Upper lobe of right lung (tissue), 1 donor: Measurements from ENCODE around the gene CCDC24. TPM values are rescaled to one million over a fixed set of nuclear protein-coding genes. Genes with fewer than 3 reads are reported as not detected.

Experiments
- ATAC-seq: fragments of 200-7000 bp; cut with Tn5 transposase; one replicate; pipeline ENCODE4 v1.9.1; 2020; ENCODE audit warnings: mild to moderate bottlenecking, moderate library complexity
- DNase-seq: peaks from one replicate; pipeline ENCODE4 v3.0.0-alpha.2; 2020
- H3K27ac ChIP-seq: fragments of 200-600 bp; one replicate; pipeline ENCODE4 v1.8.0; 2022
- H3K27me3 ChIP-seq: fragments of 200-600 bp; one replicate; pipeline ENCODE4 v1.8.0; 2022; ENCODE audit warnings: mild to moderate bottlenecking
- H3K36me3 ChIP-seq: fragments of 200-600 bp; one replicate; pipeline ENCODE4 v1.8.0; 2022
- H3K4me1 ChIP-seq: fragments of 200-600 bp; one replicate; pipeline ENCODE4 v1.8.0; 2022
- H3K4me3 ChIP-seq: fragments of 200-600 bp; one replicate; pipeline ENCODE4 v1.8.0; 2022; ENCODE audit warnings: mild to moderate bottlenecking
- H3K9me3 ChIP-seq: fragments of 200-600 bp; one replicate; pipeline ENCODE4 v1.8.0; 2022
- CTCF ChIP-seq: fragments of 200-600 bp; IDR thresholded peaks from one replicate; pipeline ENCODE4 v1.8.0; 2022; ENCODE audit warnings: antibody characterized with exemption
- intact Hi-C: fragments of 100-400 bp; cut with DNase I; formaldehyde crosslinking; loops from one replicate; pipeline ENCODE4 v1.11.0; 2022
- total RNA-seq: library from RNA; stranded (reverse); fragmentation: NEBNext Ultra II Directional; extraction: Animal tissue kit (Norgen Biotek cat#: 25700); gene quantifications from one replicate; pipeline ENCODE4 v1.2.1, GENCODE V29; 2021
- donor health status: DM: no; HTN: yes; CAD: no; lungs with severe emphysema.

Gene CCDC24
- total RNA-seq, 1 donor from 2014 or later, result 5.3 TPM

DNA sequence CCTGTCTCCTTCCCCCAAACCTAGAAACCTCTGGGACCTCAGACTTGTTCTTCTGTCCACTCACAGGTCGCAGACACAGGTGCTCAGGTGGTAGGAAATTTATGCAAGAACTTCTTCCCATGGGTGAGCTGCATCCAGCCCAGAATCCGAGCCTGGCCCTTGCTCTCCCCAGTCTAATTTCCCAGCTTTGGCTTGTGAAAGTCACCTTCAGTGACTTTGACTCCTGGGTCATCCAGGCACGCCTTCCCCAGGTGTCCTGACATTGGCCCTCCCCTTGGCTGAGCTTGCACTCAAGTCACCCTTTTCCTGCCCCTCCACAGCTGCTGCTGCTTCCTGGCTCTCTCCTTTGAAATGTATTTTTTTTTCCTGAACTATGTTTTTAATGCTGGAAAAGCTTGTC, 38.0 kb upstream of the CCDC24 start:
- ATAC-seq (no peak), DNase-seq (no peak)
- Histone ChIP-seq H3K4me3 (no peak overlapping the region), H3K27me3 (no peaks in the 10 kb centered on the region), H3K9me3 (no peaks in the 10 kb centered on the region), H3K27ac (no peak overlapping the region), H3K36me3 (peaks cover 21% of the 10 kb centered on the region), H3K4me1 (peaks cover 4% of the 10 kb centered on the region)
- TF ChIP-seq CTCF, result no peak
- intact Hi-C loops, result no loop called here

DNA sequence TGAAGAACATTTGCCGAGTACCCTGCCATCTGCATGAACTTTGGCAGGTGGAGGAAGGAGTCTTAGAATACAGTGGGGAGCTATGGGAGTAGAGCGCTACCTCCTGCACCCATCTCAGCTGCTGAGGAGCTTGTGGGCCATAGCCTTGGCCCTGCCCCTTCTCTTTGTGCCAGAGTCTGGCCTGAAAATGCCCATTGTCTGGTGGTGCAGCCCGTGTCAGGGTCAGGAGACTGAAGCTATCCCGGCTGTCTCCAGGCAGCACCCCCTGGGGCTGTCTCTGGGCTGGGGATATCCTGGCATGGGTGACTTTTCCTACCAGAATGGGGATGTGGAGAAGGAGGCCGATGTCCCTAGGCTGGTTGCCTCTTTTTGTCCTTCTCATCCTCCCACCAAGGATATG, 37.4 kb upstream of the CCDC24 start:
- H3K4me3 ChIP-seq, result no peak overlapping the region
- H3K4me1 ChIP-seq, result no peaks in the 10 kb centered on the region
- DNase-seq (no peak), ATAC-seq (no peak)
- H3K27me3 ChIP-seq, result no peaks in the 10 kb centered on the region
- peaks cover 28% of the 10 kb centered on the region for H3K36me3 ChIP-seq
- TF ChIP-seq CTCF, result no peak
- H3K27ac ChIP-seq, result no peak overlapping the region
- no peaks in the 10 kb centered on the region for H3K9me3 ChIP-seq
- intact Hi-C loops, result no loop called here

- no peak for TF ChIP-seq CTCF
- Histone ChIP-seq H3K4me3 (no peak overlapping the region), H3K36me3 (peaks cover 43% of the 10 kb centered on the region), H3K27me3 (no peaks in the 10 kb centered on the region), H3K9me3 (no peaks in the 10 kb centered on the region), H3K4me1 (no peaks in the 10 kb centered on the region), H3K27ac (no peak overlapping the region)
- intact Hi-C loops, result no loop called here
- DNase-seq (no peak), ATAC-seq (no peak)
Observed at GRCh38 chr1:43956234-43956633, 35.2 kb upstream of the CCDC24 start.

- no peak overlapping the region for H3K27ac ChIP-seq
- no peak for TF ChIP-seq CTCF
- DNase-seq (no peak), ATAC-seq (no peak)
- intact Hi-C loops, result no loop called here
- H3K9me3 ChIP-seq, result no peaks in the 10 kb centered on the region
- H3K4me1 ChIP-seq, result no peaks in the 10 kb centered on the region
- no peak overlapping the region for H3K4me3 ChIP-seq
- peaks cover 50% of the 10 kb centered on the region for H3K36me3 ChIP-seq
- H3K27me3 ChIP-seq, result no peaks in the 10 kb centered on the region
Observed at GRCh38 chr1:43957407-43958040, 33.9 kb upstream of the CCDC24 start.

- H3K36me3 ChIP-seq, result peaks cover 56% of the 10 kb centered on the region
- H3K27ac ChIP-seq, result no peak overlapping the region
- TF ChIP-seq CTCF, result no peak
- DNase-seq (no peak), ATAC-seq (no peak)
- intact Hi-C loops, result no loop called here
- H3K27me3 ChIP-seq, result no peaks in the 10 kb centered on the region
- H3K9me3 ChIP-seq, result no peaks in the 10 kb centered on the region
- no peaks in the 10 kb centered on the region for H3K4me1 ChIP-seq
- H3K4me3 ChIP-seq, result no peak overlapping the region
Observed at GRCh38 chr1:43958351-43959255, 32.8 kb upstream of the CCDC24 start.
